GM20431 (cell line): ENCODE results near the gene HAGH.
"Not testable (repeated sequence)": the region's sequence is repeated elsewhere in the genome, so short reads cannot be mapped to it uniquely, and the experiment has no call there.

Experiments
- in situ Hi-C: fragments of 300-500 bp; cut with MseI, MboI; formaldehyde crosslinking; loops from one replicate; pipeline ENCODE4 v1.15.0; 2020; ENCODE audit warnings: low sequenced_read_pairs; ENCODE audit not compliant: unreplicated experiment

Gene HAGH

GRCh38 chr16:1815461-1815860 is 11.2 kb downstream of the HAGH start:
- in situ Hi-C loops = no loop called here

GRCh38 chr16:1812732-1813163 is 13.9 kb downstream of the HAGH start:
- in situ Hi-C loops = no loop called here

DNA sequence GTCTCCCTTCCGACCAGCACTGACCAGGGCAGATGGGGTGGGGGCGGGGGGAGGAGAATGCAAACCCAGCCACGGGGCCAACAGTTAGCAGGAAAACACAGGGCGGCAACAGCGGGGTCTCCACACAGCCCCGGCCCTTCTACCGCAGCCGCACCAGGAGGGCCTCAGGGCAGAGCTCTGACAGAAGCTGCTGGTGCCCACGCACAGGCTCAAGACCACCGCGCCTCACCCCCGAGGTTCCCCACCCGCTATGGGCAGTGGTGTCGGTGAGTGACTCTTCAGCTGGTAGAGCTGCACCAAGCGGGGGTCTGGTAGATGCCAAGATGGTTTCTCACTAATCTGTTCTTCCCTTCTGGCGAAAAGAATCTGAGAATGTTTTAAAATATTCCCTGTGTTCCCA is 16.1 kb downstream of the HAGH start:
- in situ Hi-C loops = no loop called here

- in situ Hi-C loops = no loop called here
Measured at GRCh38 chr16:1810106-1810505, 16.5 kb downstream of the HAGH start.

- in situ Hi-C loops = no loop called here
Measured at GRCh38 chr16:1809281-1809801, 17.3 kb downstream of the HAGH start.

GRCh38 chr16:1808691-1809090 is 17.9 kb downstream of the HAGH start:
- in situ Hi-C loops = no loop called here

DNA sequence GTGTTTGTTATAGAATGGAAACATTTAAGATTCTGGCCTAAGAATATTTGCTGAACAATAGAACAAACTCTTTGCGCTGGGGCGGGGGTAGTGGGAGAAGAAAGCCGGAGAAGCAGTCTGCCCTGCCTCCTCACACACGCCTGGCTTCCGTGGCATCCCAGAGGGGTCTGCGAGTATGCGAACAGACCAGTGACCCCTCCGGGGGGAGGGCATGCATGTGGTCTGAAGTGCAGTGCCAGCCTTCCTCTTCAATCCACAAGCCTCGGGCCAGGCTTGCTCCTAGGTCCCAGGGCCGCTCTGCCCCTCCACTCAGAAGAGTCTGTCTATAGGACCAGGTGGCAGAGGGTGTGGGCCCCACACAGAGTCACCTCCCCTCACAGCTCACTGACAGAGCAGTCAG is 19.0 kb downstream of the HAGH start:
- in situ Hi-C loops = no loop called here

- in situ Hi-C loops = no loop called here
Measured at GRCh38 chr16:1800701-1801100, 25.9 kb downstream of the HAGH start.

GRCh38 chr16:1799263-1799662 is 27.4 kb downstream of the HAGH start:
- in situ Hi-C loops = not testable (repeated sequence)

DNA sequence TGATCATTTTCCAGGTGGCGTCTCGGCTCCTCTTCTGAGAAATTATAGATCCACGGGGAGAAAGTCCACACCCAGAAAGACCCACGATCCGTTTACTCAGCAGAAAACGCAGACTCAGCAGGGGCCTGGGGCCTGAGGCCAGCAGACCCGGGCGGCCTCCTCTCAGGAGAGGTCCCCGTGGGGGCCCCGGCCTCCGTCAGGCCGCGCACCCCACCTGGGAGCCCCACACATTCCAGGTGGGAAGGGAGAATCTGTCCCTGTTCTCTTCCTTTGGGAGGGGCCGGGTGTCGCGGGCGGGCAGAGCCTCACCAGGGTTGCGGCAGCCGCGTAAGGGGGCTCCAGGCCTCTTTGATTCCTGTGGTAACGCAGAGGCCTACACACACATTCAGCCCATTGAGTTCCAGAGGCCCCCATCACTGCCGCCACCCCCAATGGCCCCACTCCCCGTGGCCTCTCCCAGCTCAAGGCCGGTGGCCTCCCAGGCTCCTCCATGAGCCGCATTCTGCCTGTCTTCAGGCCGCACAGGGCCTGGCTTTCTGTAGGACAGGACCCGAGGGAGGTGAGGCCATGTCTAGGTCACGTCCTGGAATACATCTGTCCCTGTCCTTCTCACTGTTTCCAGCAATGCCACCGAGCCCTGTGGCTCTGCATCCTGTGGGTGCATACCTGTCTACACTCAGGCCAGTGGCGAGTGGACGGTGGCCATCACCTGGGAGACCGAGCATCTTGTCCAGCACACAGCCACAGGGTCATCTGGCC is 31.5 kb downstream of the HAGH start:
- in situ Hi-C loops = no loop called here

DNA sequence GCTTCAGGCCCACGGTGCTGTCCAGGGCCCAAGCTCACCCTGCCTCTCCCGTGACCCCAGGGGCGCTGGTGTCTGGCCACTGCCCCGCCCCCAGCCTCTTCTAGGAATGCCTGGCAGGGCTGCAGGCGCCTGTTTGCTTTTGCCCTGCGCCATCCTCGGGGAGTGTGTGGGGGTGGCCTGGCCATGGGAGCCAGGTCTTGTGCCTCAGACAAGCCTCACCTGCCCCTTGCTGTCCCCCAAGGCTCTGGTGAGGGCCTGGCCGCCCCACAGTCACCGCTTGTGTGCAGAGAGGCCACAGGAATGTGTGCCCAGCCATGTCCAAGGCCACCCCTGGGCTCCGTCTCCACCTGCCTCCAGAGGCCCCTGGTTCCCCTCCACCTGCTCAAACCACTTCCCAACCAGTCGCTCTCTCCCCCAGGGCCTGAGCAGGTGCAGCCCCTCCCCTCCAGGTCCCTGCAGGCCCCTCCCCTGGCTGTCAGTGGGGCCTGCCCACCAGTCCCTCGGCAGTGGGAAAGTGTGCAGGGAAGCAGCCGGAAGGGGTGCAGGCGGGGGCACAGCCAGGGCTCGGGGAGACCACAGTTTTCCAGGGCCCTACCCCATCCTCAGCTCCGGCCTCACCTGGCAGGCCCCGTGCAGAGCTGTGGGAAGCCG is 32.3 kb downstream of the HAGH start:
- in situ Hi-C loops = no loop called here

DNA sequence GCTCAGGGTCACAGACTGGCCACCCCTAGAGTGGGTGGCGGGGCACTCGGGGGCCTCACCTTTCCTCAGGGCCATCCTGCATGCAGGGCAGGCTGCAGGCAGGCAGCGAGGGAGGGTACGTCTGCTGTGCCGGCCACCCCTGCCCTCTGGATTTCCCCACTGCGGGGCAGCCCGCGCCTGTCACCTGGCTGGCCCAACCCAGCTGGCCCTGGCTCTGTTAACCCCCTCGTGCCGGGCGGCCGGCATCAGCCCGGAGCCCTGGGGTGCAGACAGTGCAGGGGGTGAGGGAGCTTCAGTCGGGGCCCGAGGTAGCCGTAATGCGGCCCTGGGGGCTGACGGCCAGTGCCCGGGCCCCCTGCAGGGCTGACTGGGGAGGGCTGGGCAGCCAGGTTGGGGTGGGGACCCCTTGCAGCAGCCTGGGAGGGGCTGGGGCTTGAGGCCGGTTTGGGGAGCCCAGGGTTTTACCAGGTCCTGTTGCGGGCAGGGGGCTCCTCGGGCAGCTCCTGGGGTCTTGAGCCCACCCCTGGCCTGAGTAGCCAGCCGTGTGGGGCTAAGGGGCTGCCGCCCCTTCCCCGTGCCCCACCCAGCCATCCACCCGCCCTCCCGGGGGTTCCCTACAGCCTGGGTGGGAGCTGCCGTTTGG is 32.9 kb downstream of the HAGH start, which contains the start of gene IGFALS:
IGFALS (minus strand) TSS at position 128 of the 643 bp plus-strand sequence; CDS start at position 75, 53 bp downstream.
- in situ Hi-C loops = no loop called here

DNA sequence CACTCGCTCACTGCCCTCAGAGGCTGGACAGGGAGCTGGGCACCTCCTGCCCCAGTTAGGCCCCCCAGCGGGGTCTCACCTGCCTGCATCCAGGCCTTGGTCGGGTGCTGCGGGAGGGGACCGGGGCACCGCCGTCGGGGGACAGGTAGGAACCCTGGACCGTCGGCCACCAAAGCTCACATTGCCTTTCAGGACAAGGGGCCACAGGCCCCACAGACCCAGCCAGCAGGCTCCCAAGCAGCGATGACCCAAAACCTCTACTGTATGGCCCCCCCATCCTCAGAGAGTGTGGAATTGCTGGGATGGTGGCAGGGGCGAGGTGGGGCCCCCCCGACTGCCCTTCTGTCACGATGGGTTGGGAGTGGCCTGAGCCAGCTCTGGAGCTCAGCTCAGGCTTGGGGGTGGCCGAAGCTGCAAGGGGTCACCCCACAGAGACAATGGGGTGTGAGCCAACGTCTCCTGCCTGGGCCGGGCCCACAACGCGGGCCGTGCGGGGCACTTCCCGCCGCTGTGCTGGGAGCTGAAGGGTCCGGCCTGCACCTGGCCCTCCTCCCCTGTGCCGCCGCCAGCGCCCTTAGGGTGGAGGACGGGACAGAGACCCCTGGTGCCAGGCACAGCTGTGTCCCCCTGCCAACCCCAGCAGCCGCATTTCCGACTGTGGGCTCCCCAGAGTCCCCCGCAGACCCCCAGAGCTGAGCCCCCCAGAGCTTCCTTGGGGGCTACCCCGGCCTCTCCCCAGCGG is 33.6 kb downstream of the HAGH start:
- in situ Hi-C loops = no loop called here

GRCh38 chr16:1791943-1792812 is 34.4 kb downstream of the HAGH start:
- in situ Hi-C loops = no loop called here

DNA sequence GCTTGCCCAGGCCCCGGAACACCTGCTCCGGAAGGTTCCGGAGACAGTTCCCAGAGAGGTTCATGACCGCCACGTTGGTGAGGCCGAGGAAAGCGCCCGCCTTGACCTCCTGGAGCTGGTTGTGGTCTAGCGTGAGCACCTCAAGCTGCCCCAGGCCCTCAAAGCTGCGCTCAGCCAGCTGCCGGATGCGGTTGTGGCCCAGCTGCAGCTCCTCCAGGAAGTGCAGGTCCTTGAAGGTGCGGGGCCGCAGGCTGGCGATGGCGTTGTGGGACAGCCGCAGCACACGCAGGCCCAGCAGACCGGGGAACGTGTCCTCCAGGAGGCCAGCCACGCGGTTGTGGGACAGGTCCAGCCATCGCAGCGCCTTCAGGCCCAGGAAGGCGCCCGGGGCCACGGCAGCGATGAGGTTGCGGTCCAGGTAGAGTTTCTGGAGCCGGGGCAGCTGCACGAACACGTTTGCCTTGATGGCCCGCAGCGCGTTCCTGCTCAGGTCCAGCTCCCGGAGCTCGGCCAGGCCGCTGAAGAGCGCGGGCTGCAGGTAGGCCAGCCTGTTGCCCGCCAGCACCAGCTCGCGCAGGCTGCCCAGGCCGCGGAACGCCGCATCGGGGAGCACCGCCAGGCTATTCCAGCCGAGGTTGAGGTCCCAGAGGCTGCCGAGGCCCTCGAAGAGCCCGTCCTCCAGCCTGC is 35.2 kb downstream of the HAGH start:
- in situ Hi-C loops = no loop called here

- in situ Hi-C loops = no loop called here
Measured at GRCh38 chr16:1790611-1791255, 35.9 kb downstream of the HAGH start.

DNA sequence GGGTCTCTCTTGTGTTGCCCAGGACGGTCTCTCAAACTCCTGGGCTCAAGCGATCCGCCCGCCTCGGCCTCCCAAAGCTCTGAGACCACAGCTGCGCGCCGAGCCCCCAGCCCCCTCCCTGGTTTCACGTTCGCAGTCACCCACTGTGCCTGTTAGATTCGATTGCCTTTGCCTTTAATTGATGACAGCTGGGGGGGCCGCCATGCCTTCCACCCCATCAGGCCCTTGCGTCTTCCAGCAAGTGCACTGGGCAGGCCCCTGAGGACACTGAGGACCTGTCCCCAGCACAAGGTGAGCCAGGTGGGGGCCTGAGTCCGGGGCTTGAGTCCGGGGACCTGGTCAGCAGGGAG is 36.4 kb downstream of the HAGH start:
- in situ Hi-C loops = no loop called here

GRCh38 chr16:1789643-1790045 is 37.0 kb downstream of the HAGH start:
- in situ Hi-C loops = no loop called here
